Esophagus muscularis mucosa (tissue), 3 donors: ENCODE results near the gene LAPTM4A.

Source experiments
- POLR2AphosphoS5 ChIP-seq, 2 donors: sonication (generic); formaldehyde crosslinking; IDR thresholded peaks; one replicate each; pipeline ENCODE4 v1.6.1; 2017; ENCODE audit warnings: antibody characterized with exemption in 2 of 2
- TF ChIP-seq, protein P1 (sequence below), 3 experiments: fragments of 200-600 bp in 2 of 3; fragments of 450-650 bp in 1 of 3; sonication (generic) in 2 of 3; IDR thresholded peaks; one replicate each; pipeline ENCODE4 v1.5.1; 2017 to 2019; ENCODE audit warnings: antibody characterized with exemption in 3 of 3, mild to moderate bottlenecking in 2 of 3, moderate library complexity in 1 of 3

DNA sequence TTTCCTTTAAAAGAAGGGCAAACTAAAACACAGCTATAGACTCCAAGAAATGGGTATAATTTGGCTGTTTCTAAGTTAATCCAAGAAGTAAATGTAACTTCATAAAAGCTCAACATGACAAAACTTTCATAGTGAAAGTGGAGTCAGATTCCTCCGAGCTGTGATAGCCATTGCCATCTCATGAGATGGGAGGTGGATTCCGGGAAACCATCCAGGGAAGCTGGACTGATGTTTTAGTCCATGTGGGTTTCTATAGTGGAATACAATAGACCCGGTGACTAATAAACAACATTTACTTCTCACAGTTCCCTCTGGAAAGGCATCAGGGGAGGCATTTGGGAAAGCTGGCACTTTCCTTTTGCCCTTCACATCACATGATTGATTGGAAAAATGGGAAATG is 10.0 kb upstream of the LAPTM4A start:
- TF ChIP-seq POLR2AphosphoS5 (IDR thresholded peaks at IDR 0.05): no peak
- TF ChIP-seq, protein P1, sequence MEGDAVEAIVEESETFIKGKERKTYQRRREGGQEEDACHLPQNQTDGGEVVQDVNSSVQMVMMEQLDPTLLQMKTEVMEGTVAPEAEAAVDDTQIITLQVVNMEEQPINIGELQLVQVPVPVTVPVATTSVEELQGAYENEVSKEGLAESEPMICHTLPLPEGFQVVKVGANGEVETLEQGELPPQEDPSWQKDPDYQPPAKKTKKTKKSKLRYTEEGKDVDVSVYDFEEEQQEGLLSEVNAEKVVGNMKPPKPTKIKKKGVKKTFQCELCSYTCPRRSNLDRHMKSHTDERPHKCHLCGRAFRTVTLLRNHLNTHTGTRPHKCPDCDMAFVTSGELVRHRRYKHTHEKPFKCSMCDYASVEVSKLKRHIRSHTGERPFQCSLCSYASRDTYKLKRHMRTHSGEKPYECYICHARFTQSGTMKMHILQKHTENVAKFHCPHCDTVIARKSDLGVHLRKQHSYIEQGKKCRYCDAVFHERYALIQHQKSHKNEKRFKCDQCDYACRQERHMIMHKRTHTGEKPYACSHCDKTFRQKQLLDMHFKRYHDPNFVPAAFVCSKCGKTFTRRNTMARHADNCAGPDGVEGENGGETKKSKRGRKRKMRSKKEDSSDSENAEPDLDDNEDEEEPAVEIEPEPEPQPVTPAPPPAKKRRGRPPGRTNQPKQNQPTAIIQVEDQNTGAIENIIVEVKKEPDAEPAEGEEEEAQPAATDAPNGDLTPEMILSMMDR (IDR thresholded peaks at IDR 0.05): no peak
